Activated CD8-positive, alpha-beta memory T cell treated with anti-CD3 and anti-CD28 coated beads for 48 hours (primary cell): ENCODE results near the gene PVALB.

Experiments
- DNase-seq, 3 experiments: peaks; one replicate each; pipeline ENCODE4 v3.0.0-alpha.2; 2020; ENCODE audit warnings: low read depth in 2 of 3, low spot score in 2 of 3

PVALB gene

DNA sequence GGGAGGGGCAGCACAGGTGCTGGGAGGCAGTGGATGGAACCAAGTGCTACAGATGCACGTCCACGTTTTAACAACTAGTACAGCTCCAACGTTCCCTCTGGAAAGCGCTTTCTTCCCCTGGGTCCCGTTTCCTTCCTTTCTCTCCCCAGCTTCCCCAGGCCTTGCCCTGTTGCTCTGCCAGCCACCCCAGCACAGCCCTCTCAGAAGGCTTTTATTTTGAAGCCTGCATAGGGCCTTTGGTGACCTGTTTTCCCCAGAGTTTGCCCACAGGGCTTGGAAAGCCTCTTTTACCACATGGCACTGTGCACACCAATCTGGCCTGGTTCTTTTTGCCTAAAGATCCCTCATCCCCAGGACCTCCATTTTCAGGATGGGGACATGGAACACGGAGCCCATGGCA is 30.1 kb upstream of the PVALB start:
- DNase-seq = no peak

DNA sequence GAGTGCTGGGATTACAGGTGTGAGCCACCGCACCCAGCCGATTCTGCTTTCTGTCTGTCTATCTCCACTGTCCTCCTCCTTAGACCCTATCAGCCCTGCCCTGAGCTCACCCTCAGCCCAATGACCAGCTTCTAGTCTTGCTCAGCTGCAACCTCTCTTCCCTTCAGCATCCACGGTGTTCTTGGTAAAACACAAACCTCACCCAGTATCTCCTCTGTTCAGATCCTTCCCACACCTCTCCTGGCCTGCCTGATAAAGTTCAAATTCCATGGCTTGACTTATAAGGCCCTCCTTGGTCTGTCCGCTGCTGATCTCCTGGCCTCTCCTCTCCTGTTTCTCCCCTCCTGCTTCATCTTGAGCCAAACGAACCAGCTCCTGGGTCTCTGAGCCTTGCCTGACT is 29.4 kb upstream of the PVALB start:
- DNase-seq = no peak

GRCh38 chr22:36840106-36840505 is 23.3 kb upstream of the PVALB start:
- DNase-seq = no peak

GRCh38 chr22:36839356-36840073 is 22.7 kb upstream of the PVALB start:
- no peak for DNase-seq

GRCh38 chr22:36838119-36839030 is 21.5 kb upstream of the PVALB start:
- no peak for DNase-seq

- DNase-seq = no peak
These were observed 19.1 kb upstream of the PVALB start for GRCh38 chr22:36835903-36836302.

DNA sequence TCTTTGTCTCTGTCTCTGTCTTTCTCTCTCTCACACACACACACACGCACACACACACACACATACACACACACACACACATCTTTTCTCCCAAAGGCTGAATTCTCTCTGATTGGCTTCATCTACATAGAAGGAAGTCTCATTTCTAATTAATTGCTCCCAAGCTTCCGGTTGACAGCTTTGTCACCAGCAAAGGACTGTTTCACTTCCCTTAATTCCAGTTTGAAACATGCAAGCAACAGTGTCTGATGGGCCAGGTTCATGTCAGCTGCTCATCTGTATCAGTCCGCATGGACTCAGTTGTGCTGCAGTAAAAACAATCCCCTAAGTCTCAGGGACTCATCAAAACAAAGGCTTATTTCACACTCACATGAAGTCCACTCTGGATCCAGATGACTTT is 16.2 kb upstream of the PVALB start:
- no peak for DNase-seq

GRCh38 chr22:36831717-36832116 is 14.9 kb upstream of the PVALB start:
- no peak for DNase-seq

DNA sequence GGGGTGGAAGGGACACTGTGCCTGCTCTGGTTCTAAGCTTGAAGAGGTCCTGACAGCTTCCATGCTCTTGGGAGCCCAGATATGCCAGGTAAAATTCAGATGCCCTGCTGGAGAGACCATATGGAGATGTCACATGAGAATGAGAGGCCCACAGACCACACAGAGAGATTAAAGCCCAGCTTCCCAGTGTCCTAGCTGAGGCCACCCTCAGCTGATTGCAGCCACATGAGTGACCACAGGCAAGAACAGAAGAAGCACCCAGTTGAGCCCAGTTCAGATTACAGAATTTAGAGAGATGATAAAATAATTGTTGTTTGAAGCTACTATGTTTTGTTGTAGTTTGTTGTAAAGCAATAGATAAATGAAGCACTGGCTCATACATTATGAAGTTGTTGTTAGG is 14.4 kb upstream of the PVALB start:
- DNase-seq = no peak

DNA sequence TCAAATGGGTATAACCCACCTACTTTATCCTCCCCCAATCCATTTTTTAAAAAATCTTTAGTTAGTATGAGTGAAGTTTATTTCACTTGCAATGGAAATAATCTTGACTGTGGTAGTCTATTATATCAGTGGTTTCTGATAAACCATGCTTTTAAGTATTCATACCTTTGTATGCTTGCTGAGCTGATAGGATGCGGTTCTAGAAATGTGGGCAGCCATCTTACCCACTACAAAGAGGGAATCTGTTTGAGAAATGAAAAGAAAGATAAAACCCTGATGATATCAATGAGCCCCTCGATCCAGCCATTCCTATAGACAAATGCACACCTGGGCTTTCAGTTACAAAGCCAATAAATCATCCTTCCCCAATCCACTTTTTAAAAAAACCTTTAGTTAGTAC is 13.8 kb upstream of the PVALB start:
- DNase-seq = no peak

DNA sequence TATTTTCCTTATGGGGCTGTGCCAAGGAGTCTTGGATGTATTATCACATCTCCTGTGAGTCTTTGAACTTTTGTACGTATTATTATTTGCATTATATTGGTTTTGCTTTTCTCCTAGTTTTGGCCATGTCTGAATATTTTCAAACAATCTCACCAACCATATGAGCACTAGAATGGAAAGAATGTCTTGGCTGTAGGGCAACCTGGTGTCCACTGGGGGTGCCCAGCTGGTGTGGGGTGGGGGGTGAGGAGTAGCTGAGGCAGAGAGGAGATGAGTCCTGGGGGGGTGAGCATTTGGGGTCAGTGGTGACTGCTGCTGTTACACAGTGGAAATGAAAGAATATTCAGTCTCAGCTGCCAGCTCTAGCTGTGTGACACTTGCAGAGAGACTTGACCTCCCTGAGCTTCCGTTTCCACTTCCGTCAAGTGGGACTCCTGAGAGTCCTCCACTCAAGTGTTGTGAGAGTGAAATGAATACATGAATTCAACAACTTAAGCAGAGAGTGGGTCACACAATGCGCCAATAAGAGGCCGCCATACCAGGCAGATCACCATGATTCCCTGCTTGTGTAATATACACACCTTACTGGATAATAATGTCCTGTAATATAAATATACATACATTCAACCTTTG is 12.7 kb upstream of the PVALB start:
- no peak for DNase-seq

DNA sequence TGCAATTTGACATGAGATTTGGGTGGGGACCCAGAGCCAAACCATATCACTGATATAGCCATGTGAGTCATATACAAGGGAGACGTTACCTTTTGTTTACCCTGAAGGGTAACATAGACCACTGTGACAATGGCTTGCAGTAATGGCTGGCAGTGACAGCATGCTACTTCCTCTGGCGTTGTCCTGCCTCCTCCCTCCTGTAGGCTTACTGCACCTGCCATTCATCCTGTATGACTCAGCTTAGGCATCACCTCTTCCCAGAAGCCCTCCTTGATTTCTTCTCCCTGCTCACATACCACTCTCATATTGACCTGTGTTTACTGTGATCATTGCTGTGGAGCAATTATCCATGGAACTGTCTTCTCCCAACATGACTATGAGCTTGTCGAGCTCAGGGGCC is 12.0 kb upstream of the PVALB start:
- no peak for DNase-seq

GRCh38 chr22:36826262-36826661 is 9.4 kb upstream of the PVALB start:
- no peak for DNase-seq

DNA sequence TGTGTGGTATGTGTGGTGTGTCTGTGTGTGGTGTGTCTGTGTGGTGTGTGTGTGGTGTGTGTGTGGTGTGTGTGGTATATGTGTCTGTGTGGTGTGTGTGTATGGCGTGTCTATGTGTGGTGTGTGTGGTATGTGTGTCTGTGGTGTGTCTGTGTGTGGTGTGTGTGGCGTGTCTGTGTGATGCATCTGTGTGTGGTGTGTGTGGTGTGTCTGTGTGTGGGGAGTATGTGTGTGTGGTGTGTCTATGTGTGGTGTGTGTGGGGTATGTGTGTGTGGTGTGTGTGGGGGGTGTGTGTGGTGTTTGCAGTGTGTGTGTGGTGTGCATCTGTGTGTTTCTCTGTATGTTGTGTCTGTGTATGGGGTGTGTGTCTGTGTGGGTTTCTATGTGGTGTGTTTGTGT is 7.8 kb upstream of the PVALB start:
- no peak for DNase-seq

DNA sequence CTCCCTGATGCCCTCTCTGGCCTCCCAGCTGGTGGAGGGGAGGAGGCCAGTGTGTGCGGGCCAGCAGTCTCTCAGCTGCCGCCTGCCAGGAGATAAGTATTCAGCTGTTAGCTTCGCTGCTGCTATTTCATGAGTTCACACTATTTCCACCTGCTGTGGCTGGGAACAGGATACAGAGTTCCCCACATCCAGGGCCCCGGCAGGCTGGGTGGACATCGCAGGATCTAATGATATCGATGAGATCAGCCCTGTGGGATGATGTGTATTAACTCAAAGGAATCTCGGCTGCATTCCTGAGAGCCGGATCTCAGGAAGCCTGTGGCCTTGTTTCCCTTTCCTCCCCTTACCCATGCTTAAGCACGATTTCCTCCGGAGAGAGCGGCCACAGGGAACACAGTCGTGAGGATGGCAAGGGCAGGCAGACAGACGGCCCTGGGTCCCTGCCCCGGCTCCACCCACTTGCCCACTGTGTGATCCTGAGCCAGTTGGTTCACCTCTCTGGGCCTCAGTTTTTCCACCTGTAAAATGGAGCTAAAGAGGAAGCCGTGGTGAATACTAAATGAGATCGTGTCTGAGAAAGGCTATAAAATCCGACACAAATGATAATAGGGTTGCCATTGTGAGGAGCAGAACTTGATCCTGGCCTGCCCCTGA is 6.5 kb upstream of the PVALB start:
- no peak for DNase-seq

DNA sequence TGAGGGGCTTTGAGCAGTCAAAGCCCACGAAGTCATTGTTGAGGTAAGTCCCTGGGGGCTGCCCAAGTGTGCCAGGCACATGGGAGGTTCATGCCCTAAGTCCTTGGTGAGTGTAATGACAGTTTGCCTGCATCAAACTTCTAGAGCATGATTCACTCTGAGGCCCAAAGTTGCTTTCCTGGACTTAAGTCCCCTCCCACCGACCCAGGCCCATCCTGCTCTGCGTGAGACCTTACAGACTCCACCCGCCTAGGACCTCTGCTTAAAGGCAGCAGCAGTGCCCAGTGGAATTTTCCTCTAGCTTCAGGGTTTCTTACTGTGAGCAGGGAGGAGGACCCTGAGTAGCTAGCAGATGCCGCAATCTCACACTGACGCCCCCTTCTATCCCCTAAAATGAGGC is 5.7 kb upstream of the PVALB start:
- no peak for DNase-seq

GRCh38 chr22:36819112-36819511 is 2.3 kb upstream of the PVALB start:
- no peak for DNase-seq

- DNase-seq = no peak
These were observed 1.3 kb upstream of the PVALB start for GRCh38 chr22:36818010-36818642.

GRCh38 chr22:36817525-36817848 is 652 bp upstream of the PVALB start:
- DNase-seq = no peak

GRCh38 chr22:36816339-36816635 is 548 bp downstream of the PVALB start:
- DNase-seq = no peak

DNA sequence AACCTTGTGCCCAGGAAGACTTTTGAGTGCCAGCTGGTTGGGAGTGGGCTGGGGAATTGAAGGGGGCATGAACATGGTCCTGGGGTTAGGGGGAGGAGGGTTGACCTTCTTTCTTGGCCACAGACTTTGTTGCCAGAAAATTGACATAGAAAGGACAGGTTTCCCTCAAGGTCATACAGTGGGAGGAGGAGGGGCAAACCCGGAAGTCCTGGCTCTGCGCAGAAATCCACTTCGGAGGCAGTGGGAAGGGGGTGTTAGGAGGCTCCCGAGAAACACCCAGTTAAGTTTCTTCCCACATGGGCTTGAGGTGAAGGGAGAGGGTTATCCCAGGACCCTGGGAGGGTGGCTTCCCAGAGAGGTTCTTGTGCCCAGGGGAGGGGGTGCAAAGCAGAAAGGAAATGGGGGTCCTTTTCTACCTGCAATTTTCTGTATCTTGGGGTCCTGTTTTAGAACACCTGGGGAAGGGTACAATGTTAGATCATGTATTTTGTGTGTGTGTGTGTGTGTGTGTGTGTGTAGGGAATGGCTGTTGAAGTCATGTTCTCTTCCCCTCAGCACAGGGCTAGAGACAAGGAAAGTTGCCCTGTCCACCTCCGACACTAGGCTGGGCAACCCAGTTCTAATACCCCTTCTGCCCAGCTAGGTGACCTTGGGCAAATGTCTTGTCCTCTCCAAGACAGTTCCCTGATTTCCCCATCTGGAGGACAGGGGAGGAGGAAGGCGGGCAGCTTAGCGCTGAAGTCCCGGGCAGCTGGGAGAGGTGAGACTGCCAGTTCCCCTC is 1.1 kb downstream of the PVALB start:
- DNase-seq = no peak
